B cell (primary cell): ENCODE measurements around the gene CDC25B. TPM values are rescaled to one million over a fixed set of nuclear protein-coding genes. Genes with fewer than 3 reads are reported as not detected.

Experiments used
- ATAC-seq: fragments of 200-7000 bp; cut with Tn5 transposase; one replicate; pipeline ENCODE4 v1.10.0; 2021; ENCODE audit warnings: low read depth, mild to moderate bottlenecking, moderate number of reproducible peaks, moderate library complexity
- CTCF ChIA-PET: fragments of 350-600 bp; sonication (Branson Sonifier 250); formaldehyde crosslinking; loops from one replicate; lab custom pipeline; 2021; ENCODE audit warnings: antibody characterized with exemption, inconsistent platforms; lab: Charles Lee
- POLR2A ChIA-PET: fragments of 350-600 bp; sonication (Branson Sonifier 250); formaldehyde crosslinking; loops from one replicate; lab custom pipeline; 2021; ENCODE audit warnings: antibody characterized with exemption; lab: Charles Lee
- DNase-seq: peaks from one replicate; pipeline ENCODE4 v3.0.0; 2013
- H2AFZ ChIP-seq: 2 replicates; pipeline ENCODE4 v1.6.1; 2012; ENCODE audit warnings: mild to moderate bottlenecking, low read depth, low read length; ENCODE audit not compliant: insufficient read depth, poor library complexity, severe bottlenecking
- H3K27ac ChIP-seq, 2 donors: 1 replicate in 1 of 2; 2 replicates in 1 of 2; pipeline ENCODE4 v1.5.1; 2012 to 2013; ENCODE audit warnings: low read length in 2 of 2, mild to moderate bottlenecking in 2 of 2, moderate library complexity in 1 of 2
- H3K27me3 ChIP-seq, 4 experiments: fragments of 200-600 bp in 1 of 4; sonication (generic) in 1 of 4; replicated peaks in 1 of 4; 1 replicate in 2 of 4; 2 replicates in 2 of 4; pipeline versions ENCODE4 v1.6.1 to v1.7.0; 2013 to 2016; ENCODE audit warnings: low read length in 3 of 4, mild to moderate bottlenecking in 2 of 4, mixed read lengths in 1 of 4, moderate library complexity in 1 of 4; ENCODE audit not compliant: insufficient read depth in 4 of 4, control insufficient read depth in 3 of 4; ENCODE audit errors: control extremely low read depth in 1 of 4
- H3K36me3 ChIP-seq, 2 experiments: replicated peaks in 1 of 2; 1 replicate in 1 of 2; 2 replicates in 1 of 2; pipeline versions ENCODE4 v1.6.1 to v1.7.1; 2013; ENCODE audit warnings: low read length in 1 of 2; ENCODE audit not compliant: insufficient read depth in 2 of 2, control insufficient read depth in 1 of 2; ENCODE audit errors: control extremely low read depth in 1 of 2, extremely low read depth in 1 of 2
- H3K4me1 ChIP-seq, 2 donors: fragments of 200-600 bp in 1 of 2; sonication (generic) in 1 of 2; 1 replicate in 1 of 2; 2 replicates in 1 of 2; pipeline versions ENCODE4 v1.5.1 to v1.6.1; 2013 to 2017; ENCODE audit warnings: low read length in 2 of 2; ENCODE audit not compliant: control insufficient read depth in 2 of 2, insufficient read depth in 2 of 2
- H3K4me2 ChIP-seq: replicated peaks from 2 replicates; pipeline ENCODE3; 2012; ENCODE audit warnings: mild to moderate bottlenecking, low read depth, low read length; ENCODE audit not compliant: poor library complexity, severe bottlenecking
- H3K4me3 ChIP-seq, 5 experiments: fragments of 200-600 bp in 1 of 5; sonication (generic) in 1 of 5; 1 replicate in 3 of 5; 2 replicates in 2 of 5; pipeline versions ENCODE4 v1.5.1 to v1.7.0; 2011 to 2016; ENCODE audit warnings: low read length in 4 of 5, mild to moderate bottlenecking in 4 of 5, low read depth in 2 of 5, control low read depth in 1 of 5, moderate library complexity in 1 of 5; ENCODE audit not compliant: insufficient read depth in 1 of 5; ENCODE audit errors: control extremely low read depth in 1 of 5, extremely low read depth in 1 of 5
- H3K79me2 ChIP-seq: fragments of 200-600 bp; sonication (generic); one replicate; pipeline ENCODE4 v1.6.0; 2016; ENCODE audit warnings: low read length; ENCODE audit not compliant: control insufficient read depth, insufficient read depth
- H3K9ac ChIP-seq: fragments of 200-600 bp; sonication (generic); 2 replicates; pipeline ENCODE4 v1.6.1; 2017; ENCODE audit warnings: mild to moderate bottlenecking, low read length, moderate library complexity
- H3K9me3 ChIP-seq, 3 donors: one replicate each; pipeline versions ENCODE4 v1.6.1 to v1.7.1; 2013; ENCODE audit warnings: low read length in 2 of 3; ENCODE audit not compliant: control insufficient read depth in 2 of 3, insufficient read depth in 1 of 3; ENCODE audit errors: control extremely low read depth in 1 of 3
- H4K20me1 ChIP-seq: 2 replicates; pipeline ENCODE4 v1.6.0; 2012; ENCODE audit warnings: mild to moderate bottlenecking, low read length; ENCODE audit not compliant: insufficient read depth, control insufficient read depth, poor library complexity, severe bottlenecking
- H3K27ac Mint-ChIP-seq: one replicate; pipeline ENCODE4 v1.8.0; 2021; ENCODE audit warnings: mixed read lengths
- H3K27me3 Mint-ChIP-seq: one replicate; pipeline ENCODE4 v1.8.0; 2021; ENCODE audit warnings: mixed read lengths
- H3K4me1 Mint-ChIP-seq: one replicate; pipeline ENCODE4 v1.8.0; 2021; ENCODE audit warnings: mixed read lengths
- H3K4me3 Mint-ChIP-seq: one replicate; pipeline ENCODE4 v1.8.0; 2021; ENCODE audit warnings: mixed read lengths
- H3K9me3 Mint-ChIP-seq: one replicate; pipeline ENCODE4 v1.8.0; 2022; ENCODE audit warnings: mixed read lengths; ENCODE audit not compliant: insufficient read depth
- EZH2 ChIP-seq: IDR thresholded peaks from 2 replicates; pipeline ENCODE4 v1.6.1; 2012; ENCODE audit warnings: borderline replicate concordance, low read depth, mild to moderate bottlenecking, moderate library complexity, low read length; ENCODE audit not compliant: insufficient read depth, poor library complexity, severe bottlenecking
- WGBS: methylation state at CpG from one replicate; pipeline ENCODE4 v1.1.5; 2013; ENCODE audit warnings: missing lambda C conversion rate; ENCODE audit not compliant: insufficient coverage; 5-methylcytosine and 5-hydroxymethylcytosine counted together
- intact Hi-C: fragments of 100-400 bp; cut with micrococcal nuclease; formaldehyde crosslinking; loops from one replicate; pipeline ENCODE4 v1.10.0; 2022
- polyA plus RNA-seq: library from polyadenylated mRNA; depleted of rRNA; stranded (reverse); fragments of >200 nt; gene quantifications from 2 replicates; pipeline ENCODE4 v1.2.3, GENCODE V29; 2012
- total RNA-seq, 2 donors: library from RNA; stranded (reverse); fragments of 120-200 nt in 1 of 2; gene quantifications; 1 replicate in 1 of 2; 2 replicates in 1 of 2; pipeline versions ENCODE4 v1.2.3 to v1.2.4, GENCODE V29; 2013 to 2022
- TF ChIP-seq, protein P1 (sequence below): fragments of 200-600 bp; IDR thresholded peaks from one replicate; pipeline ENCODE4 v1.8.0; 2022; ENCODE audit warnings: antibody characterized with exemption, mild to moderate bottlenecking

Gene CDC25B
- total and polyA plus RNA-seq, 2 donors (not counting 1 experiment from before 2014, with no cell fraction given) = 72.3 to 114 TPM

DNA sequence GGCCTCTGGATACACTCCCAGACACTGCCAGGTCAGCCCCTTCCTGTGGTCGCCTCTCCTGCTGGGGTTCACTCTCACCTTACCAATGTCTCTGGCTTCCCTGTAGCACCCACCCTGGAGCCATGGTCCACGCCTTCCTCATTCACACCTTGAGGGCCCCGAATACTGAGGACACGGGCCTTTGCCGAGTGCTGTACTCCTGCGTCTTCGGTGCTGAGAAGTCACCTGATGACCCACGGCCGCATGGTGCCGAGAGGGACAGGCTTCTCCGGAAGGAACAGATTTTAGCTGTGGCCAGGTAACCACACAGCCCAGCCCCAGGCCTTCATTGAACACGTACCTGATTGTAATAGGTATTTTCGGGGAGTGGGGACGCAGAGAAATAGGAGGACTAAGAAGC, 25.9 kb downstream of the CDC25B start:
- Histone ChIP-seq H3K4me1 (peaks cover 13 to 26% of the 10 kb centered on the region in 2 donors), H3K4me3 (no peak overlapping the region), H4K20me1 (no peaks in the 10 kb centered on the region), H3K9ac (no peak overlapping the region), H3K79me2 (peaks cover 13% of the 10 kb centered on the region), H3K36me3 (peaks cover 2 to 26% of the 10 kb centered on the region in 2 experiments), H2AFZ (no peak overlapping the region), H3K27me3 (no peaks in the 10 kb centered on the region), H3K27ac (peak overlapping the region in 1 of 2 donors; percentile 97), H3K9me3 (no peaks in the 10 kb centered on the region), H3K4me2 (peak overlapping the region; percentile 79)
- peak overlapping the region; percentile 97 for H3K4me3 Mint-ChIP-seq
- ChIA-PET POLR2A (interaction anchor here (0.5 kb wide), 1 partner anchor 11 kb away, joined by 3 read pairs; no protein-coding TSS in a partner anchor), CTCF (interaction anchor here (1.0 to 6.4 kb wide), 3 partner anchors 33 to 70 kb away, joined by 3 to 84 read pairs (median 6); partner anchors contain the start of gene CENPB)
- intact Hi-C loops = loop anchor here (2.0 kb wide), 1 partner anchor 33 kb away; no protein-coding TSS in a partner anchor
- ATAC-seq (no peak), DNase-seq (no peak)
- TF ChIP-seq, protein P1, sequence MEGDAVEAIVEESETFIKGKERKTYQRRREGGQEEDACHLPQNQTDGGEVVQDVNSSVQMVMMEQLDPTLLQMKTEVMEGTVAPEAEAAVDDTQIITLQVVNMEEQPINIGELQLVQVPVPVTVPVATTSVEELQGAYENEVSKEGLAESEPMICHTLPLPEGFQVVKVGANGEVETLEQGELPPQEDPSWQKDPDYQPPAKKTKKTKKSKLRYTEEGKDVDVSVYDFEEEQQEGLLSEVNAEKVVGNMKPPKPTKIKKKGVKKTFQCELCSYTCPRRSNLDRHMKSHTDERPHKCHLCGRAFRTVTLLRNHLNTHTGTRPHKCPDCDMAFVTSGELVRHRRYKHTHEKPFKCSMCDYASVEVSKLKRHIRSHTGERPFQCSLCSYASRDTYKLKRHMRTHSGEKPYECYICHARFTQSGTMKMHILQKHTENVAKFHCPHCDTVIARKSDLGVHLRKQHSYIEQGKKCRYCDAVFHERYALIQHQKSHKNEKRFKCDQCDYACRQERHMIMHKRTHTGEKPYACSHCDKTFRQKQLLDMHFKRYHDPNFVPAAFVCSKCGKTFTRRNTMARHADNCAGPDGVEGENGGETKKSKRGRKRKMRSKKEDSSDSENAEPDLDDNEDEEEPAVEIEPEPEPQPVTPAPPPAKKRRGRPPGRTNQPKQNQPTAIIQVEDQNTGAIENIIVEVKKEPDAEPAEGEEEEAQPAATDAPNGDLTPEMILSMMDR = no peak
- TF ChIP-seq EZH2 = no peak
- H3K27me3 Mint-ChIP-seq = no peaks in the 10 kb centered on the region
- 98% methylated on average over 9 of the region's 14 CpGs for WGBS
- no peaks in the 10 kb centered on the region for H3K9me3 Mint-ChIP-seq
- peak overlapping the region; percentile 67 for H3K27ac Mint-ChIP-seq
- peaks cover 24% of the 10 kb centered on the region for H3K4me1 Mint-ChIP-seq

DNA sequence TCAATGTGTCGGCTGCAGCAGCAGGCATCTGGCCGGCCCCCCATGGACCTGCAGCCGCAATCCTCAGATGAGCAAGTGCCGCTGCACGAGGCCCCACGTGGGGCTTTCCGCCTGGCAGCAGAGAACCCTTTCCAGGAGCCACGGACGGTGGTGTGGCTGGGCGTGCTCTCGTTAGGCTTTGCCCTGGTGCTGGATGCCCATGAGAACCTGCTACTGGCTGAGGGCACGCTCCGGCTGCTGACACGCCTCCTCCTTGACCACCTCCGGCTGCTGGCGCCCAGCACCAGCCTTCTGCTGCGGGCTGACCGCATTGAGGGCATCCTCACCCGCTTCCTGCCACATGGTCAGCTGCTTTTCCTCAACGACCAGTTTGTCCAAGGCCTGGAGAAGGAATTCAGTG, 27.8 kb downstream of the CDC25B start:
- Mint-ChIP-seq H3K9me3 (no peaks in the 10 kb centered on the region), H3K4me1 (peaks cover 25% of the 10 kb centered on the region), H3K27me3 (no peaks in the 10 kb centered on the region), H3K4me3 (no peak overlapping the region), H3K27ac (no peak overlapping the region)
- TF ChIP-seq, protein P1 = no peak
- no peak for TF ChIP-seq EZH2
- Histone ChIP-seq H2AFZ (no peak overlapping the region), H3K27me3 (no peaks in the 10 kb centered on the region), H3K4me2 (no peak overlapping the region), H3K4me1 (peaks cover 13 to 27% of the 10 kb centered on the region in 2 donors), H3K4me3 (no peak overlapping the region), H3K9me3 (no peaks in the 10 kb centered on the region), H3K9ac (no peak overlapping the region), H3K27ac (no peak overlapping the region), H3K79me2 (peaks cover 13% of the 10 kb centered on the region), H4K20me1 (no peaks in the 10 kb centered on the region), H3K36me3 (peaks cover 3 to 26% of the 10 kb centered on the region in 2 experiments)
- no peak for ATAC-seq
- no peak for DNase-seq
- WGBS = 98% methylated on average over 20 of the region's 20 CpGs
- CTCF ChIA-PET = interaction anchor here (0.6 kb wide), 1 partner anchor 31 kb away, joined by 3 read pairs; no protein-coding TSS in a partner anchor
- intact Hi-C loops = no loop called here
- POLR2A ChIA-PET = no interaction called here
